Measurements from ENCODE around the gene GIMAP1.
"Not testable (repeated sequence)": the region's sequence is repeated elsewhere in the genome, so short reads cannot be mapped to it uniquely, and the experiment has no call there.

GIMAP1 gene

DNA sequence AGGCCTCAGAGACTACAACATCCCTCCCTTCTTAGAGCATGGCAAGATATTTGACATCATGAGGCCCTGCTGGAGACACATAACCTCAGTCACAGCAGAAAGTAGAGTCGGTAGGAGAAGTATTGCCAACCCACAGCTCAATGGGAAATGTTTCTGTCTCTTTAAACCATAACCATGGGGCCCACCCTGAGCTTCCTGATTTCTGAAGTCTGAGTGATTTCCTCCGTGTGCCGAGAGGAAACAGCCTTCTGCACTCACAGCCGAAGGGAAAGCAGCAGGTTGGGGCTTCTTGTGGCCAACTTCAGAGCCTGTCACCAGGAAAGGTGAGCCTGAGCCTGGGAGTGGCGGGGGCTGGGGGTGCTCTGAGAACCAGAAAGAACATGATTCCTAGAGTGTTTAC is at the start of gene GIMAP1:
TSS of gene GIMAP1 (plus strand) at position 246 of the 400 bp plus-strand sequence. CDS start 2,435 bp downstream, outside the sequence.
- TF ChIP-seq, protein P1, sequence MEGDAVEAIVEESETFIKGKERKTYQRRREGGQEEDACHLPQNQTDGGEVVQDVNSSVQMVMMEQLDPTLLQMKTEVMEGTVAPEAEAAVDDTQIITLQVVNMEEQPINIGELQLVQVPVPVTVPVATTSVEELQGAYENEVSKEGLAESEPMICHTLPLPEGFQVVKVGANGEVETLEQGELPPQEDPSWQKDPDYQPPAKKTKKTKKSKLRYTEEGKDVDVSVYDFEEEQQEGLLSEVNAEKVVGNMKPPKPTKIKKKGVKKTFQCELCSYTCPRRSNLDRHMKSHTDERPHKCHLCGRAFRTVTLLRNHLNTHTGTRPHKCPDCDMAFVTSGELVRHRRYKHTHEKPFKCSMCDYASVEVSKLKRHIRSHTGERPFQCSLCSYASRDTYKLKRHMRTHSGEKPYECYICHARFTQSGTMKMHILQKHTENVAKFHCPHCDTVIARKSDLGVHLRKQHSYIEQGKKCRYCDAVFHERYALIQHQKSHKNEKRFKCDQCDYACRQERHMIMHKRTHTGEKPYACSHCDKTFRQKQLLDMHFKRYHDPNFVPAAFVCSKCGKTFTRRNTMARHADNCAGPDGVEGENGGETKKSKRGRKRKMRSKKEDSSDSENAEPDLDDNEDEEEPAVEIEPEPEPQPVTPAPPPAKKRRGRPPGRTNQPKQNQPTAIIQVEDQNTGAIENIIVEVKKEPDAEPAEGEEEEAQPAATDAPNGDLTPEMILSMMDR (IDR thresholded peaks at IDR 0.05; ENCODE audit: insufficient read depth, low read depth, low read length, missing control alignments), result no peak
- DNase-seq (ENCODE audit: low read depth), result peak; percentile 85
- peak within 1 kb of the TSS; percentile 92 for H3K4me3 ChIP-seq (ENCODE audit: low read depth, low read length)

DNA sequence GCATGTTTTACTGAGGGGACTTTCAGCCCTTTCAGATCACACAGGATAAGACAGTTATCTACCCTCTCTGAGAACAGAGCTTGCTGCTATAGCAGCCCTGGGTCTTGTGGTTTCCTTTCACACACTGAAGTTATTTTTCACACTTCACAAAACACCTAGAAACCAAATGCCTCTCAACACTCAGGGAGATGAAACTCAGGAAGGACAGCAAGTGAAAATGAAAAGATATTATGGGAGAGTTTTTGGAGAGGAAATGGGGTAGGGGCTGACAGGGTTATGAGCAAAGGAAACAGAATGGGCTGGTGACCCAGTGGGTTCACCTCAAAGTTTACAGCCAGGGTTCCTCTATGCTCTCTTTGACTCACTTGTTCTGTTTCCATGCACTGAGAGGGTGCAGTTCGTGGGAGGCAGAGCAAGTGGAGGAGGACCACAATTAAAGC is 47.9 kb upstream of the GIMAP1 start:
- TF ChIP-seq, protein P1 (IDR thresholded peaks at IDR 0.05; ENCODE audit: insufficient read depth, low read depth, low read length, missing control alignments), result no peak
- H3K4me3 ChIP-seq (ENCODE audit: low read depth, low read length), result no peak overlapping the region
- peak; percentile 95 for DNase-seq (ENCODE audit: low read depth)

DNA sequence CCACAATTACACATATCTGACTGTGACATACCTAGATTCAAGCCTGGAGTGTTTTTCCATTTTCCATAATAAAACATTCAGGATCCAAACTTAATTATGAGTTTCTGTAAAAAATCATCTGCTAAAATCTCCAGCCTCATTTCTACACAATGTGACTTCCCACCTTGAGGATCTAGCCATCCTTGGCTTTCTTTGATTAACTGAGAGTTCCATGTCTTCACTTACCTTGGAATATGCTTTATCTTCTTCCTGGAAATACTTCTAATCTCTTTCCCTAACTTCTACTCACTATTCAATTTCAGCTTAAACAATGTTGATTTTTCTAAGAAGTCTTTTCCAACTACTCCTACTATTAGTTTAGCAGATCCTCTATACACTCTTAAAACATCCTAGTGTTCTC is 47.4 kb upstream of the GIMAP1 start:
- no peak for DNase-seq (ENCODE audit: low read depth)
- TF ChIP-seq, protein P1 (IDR thresholded peaks at IDR 0.05; ENCODE audit: insufficient read depth, low read depth, low read length, missing control alignments), result no peak
- no peak overlapping the region for H3K4me3 ChIP-seq (ENCODE audit: low read depth, low read length)

DNA sequence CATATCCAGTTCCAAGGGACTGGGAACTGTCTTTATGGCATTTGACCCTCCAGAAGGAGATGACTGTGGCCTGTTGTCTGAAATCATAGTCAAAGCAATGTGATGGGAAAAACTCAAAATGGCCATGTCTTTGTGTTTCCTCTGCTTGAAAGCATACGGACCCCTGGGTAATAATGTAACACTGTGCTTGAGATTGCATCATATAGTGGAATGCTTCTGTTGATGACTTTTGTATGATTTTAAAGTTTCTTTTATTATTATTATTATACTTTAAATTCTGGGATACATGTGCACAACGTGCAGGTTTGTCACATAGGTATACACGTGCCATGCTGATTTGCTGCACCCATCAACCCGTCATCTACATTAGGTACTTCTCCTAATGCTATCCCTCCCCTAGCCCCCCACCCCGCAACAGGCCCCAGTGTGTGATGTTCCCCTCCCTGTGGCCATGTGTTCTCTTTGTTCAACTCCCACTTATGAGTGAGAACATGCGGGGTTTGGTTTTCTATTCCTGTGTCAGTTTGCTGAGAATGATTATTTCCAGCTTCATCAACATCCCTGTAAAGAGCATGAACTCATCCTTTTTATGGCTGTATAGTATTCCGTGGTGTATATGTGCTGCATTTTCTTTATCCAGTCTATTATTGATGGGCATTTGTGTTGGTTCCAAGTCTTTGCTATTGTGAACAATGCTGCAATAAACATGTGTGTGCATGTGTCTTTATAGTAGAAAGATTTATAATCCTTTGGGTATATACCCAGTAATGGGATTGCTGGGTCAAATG is 44.4 kb upstream of the GIMAP1 start:
- DNase-seq (ENCODE audit: low read depth), result not testable (repeated sequence)

DNA sequence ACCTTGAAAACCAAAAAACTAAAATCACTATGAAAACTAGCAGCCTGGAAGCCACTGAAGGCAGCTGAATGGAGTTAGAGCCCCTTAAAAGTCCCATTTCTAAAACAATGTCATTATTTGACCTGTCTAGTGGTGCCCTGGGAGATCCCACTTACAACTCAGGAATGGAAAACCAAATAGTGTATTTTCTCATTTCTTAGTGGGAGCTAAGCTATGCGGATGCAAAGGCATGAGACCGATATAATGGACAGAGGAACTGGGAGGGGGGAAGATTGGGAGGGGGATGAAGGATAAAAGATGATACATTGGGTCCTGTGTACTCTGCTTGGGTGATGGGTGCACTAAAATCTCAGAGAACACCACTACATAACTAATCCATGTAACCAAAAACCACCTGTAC is 40.7 kb upstream of the GIMAP1 start:
- no peak for DNase-seq (ENCODE audit: low read depth)
- H3K4me3 ChIP-seq (ENCODE audit: low read depth, low read length), result no peak overlapping the region
- TF ChIP-seq, protein P1 (IDR thresholded peaks at IDR 0.05; ENCODE audit: insufficient read depth, low read depth, low read length, missing control alignments), result no peak

More for the DNA sequence above, 44.4 kb upstream of the GIMAP1 start:
- H3K4me3 ChIP-seq (ENCODE audit: low read depth, low read length), result not testable (repeated sequence)

- DNase-seq (ENCODE audit: low read depth); H3K4me3 ChIP-seq (ENCODE audit: low read depth, low read length): not testable (repeated sequence)
Observed at GRCh38 chr7:150676276-150676675, 40.1 kb upstream of the GIMAP1 start.

GRCh38 chr7:150676854-150677253 is 39.6 kb upstream of the GIMAP1 start:
- not testable (repeated sequence) for H3K4me3 ChIP-seq (ENCODE audit: low read depth, low read length)
- peak; percentile 38 for DNase-seq (ENCODE audit: low read depth)

DNA sequence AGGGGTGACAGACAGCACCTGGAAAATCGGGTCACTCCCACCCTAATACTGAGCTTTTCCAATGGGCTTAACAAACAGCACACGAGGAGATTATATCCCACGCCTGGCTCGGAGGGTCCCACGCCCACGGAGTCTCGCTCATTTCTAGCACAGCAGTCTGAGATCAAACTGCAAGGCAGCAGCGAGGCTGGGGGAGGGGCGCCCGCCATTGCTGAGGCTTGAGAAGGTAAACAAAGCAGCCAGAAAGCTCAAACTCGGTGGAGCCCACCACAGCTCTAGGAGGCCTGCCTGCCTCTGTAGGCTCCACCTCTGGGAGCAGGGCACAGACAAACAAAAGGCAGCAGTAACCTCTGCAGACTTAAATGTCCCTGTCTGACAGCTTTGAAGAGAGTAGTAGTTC is 37.8 kb upstream of the GIMAP1 start:
- not testable (repeated sequence) for DNase-seq (ENCODE audit: low read depth); H3K4me3 ChIP-seq (ENCODE audit: low read depth, low read length)

DNA sequence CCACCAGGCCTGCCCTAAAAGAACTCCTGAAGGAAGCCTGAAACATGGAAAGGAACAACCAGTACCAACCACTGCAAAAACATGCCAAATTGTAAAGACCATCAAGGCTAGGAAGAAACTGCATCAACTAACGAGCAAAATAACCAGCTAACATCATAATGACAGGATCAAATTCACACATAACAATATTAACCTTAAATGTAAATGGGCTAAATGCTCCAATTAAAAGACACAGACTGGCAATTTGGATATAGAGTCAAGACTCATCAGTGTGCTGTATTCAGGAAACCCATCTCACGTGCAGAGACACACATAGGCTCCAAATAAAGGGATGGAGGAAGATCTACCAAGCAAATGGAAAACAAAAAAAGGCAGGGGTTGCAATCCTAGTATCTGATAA is 36.0 kb upstream of the GIMAP1 start:
- not testable (repeated sequence) for H3K4me3 ChIP-seq (ENCODE audit: low read depth, low read length); DNase-seq (ENCODE audit: low read depth)
